Vagina (tissue), 2 donors: ENCODE results near the gene TSPAN6.

Experiments
- CTCF ChIP-seq, 3 experiments: fragments of 450-650 bp in 2 of 3; fragments of 200-600 bp in 1 of 3; sonication (generic) in 1 of 3; IDR thresholded peaks; one replicate each; pipeline ENCODE4 v1.5.1; 2017 to 2019; ENCODE audit warnings: antibody characterized with exemption in 3 of 3, mild to moderate bottlenecking in 2 of 3, moderate library complexity in 2 of 3
- POLR2A ChIP-seq, 2 donors: fragments of 450-650 bp; IDR thresholded peaks; one replicate each; pipeline ENCODE4 v1.6.1; 2017; ENCODE audit warnings: antibody characterized with exemption in 2 of 2, mild to moderate bottlenecking in 2 of 2, moderate library complexity in 2 of 2
- POLR2AphosphoS5 ChIP-seq, 2 donors: sonication (generic); formaldehyde crosslinking; IDR thresholded peaks; one replicate each; pipeline ENCODE4 v1.9.0; 2017; ENCODE audit warnings: antibody characterized with exemption in 2 of 2, mild to moderate bottlenecking in 2 of 2, low read depth in 1 of 2; ENCODE audit not compliant: insufficient read depth in 1 of 2

- TF ChIP-seq CTCF (IDR thresholded peaks at IDR 0.05): no peak
- no peak for TF ChIP-seq POLR2A (IDR thresholded peaks at IDR 0.05)
- no peak for TF ChIP-seq POLR2AphosphoS5 (IDR thresholded peaks at IDR 0.05; ENCODE audit: insufficient read depth in 1 of 2, low read depth in 1 of 2)
Observed at GRCh38 chrX:100623001-100623400, 13.6 kb downstream of the TSPAN6 start.
